H9 (cell line): ENCODE measurements around the gene RAPGEF3. TPM values are rescaled to one million over a fixed set of nuclear protein-coding genes. Genes with fewer than 3 reads are reported as not detected.

Experiments
- DNase-seq: peaks from one replicate; pipeline ENCODE4 v3.0.0-alpha.2; 2017
- H2AFZ ChIP-seq: one replicate; pipeline ENCODE4 v1.6.1; 2013; ENCODE audit warnings: mild to moderate bottlenecking, low read length, control low read depth, moderate library complexity
- H2AK5ac ChIP-seq: 2 replicates; pipeline ENCODE4 v1.6.1; 2013; ENCODE audit warnings: low read length, control low read depth, mixed read lengths; ENCODE audit not compliant: insufficient read length
- H2BK120ac ChIP-seq: one replicate; pipeline ENCODE4 v1.6.1; 2013; ENCODE audit warnings: low read depth, mild to moderate bottlenecking, low read length, control low read depth, inconsistent platforms; ENCODE audit not compliant: poor library complexity, severe bottlenecking
- H2BK12ac ChIP-seq: 2 replicates; pipeline ENCODE4 v1.6.1; 2013; ENCODE audit warnings: low read length, control low read depth, mixed read lengths, low read depth; ENCODE audit not compliant: insufficient read length
- H2BK15ac ChIP-seq: 2 replicates; pipeline ENCODE4 v1.6.1; 2013; ENCODE audit warnings: low read depth, low read length, control low read depth
- H2BK20ac ChIP-seq: one replicate; pipeline ENCODE4 v1.6.1; 2013; ENCODE audit warnings: low read depth, mild to moderate bottlenecking, low read length, control low read depth, inconsistent platforms; ENCODE audit not compliant: poor library complexity, severe bottlenecking
- H2BK5ac ChIP-seq: 2 replicates; pipeline ENCODE4 v1.6.1; 2013; ENCODE audit warnings: low read length, control low read depth, mixed read lengths; ENCODE audit not compliant: insufficient read length
- H3K14ac ChIP-seq: 2 replicates; pipeline ENCODE4 v1.6.1; 2013; ENCODE audit warnings: low read length, control low read depth; ENCODE audit not compliant: insufficient read depth
- H3K18ac ChIP-seq: 2 replicates; pipeline ENCODE4 v1.6.1; 2013; ENCODE audit warnings: low read depth, mild to moderate bottlenecking, mixed read lengths, low read length, control low read depth; ENCODE audit not compliant: insufficient read length
- H3K23ac ChIP-seq: 2 replicates; pipeline ENCODE4 v1.6.1; 2013; ENCODE audit warnings: low read length, control low read depth, mixed read lengths, low read depth; ENCODE audit not compliant: insufficient read length
- H3K23me2 ChIP-seq: 2 replicates; pipeline ENCODE4 v1.6.1; 2013; ENCODE audit warnings: low read depth, mild to moderate bottlenecking, mixed read lengths, low read length, control low read depth; ENCODE audit not compliant: insufficient read length, poor library complexity, severe bottlenecking
- H3K27ac ChIP-seq: 2 replicates; pipeline ENCODE4 v1.5.1; 2013; ENCODE audit warnings: low read length, control low read depth, mixed read lengths, low read depth; ENCODE audit not compliant: insufficient read length
- H3K27me3 ChIP-seq: 2 replicates; pipeline ENCODE4 v1.6.1; 2013; ENCODE audit warnings: low read length, control low read depth, inconsistent platforms; ENCODE audit not compliant: insufficient read depth
- H3K4ac ChIP-seq: 2 replicates; pipeline ENCODE4 v1.6.1; 2013; ENCODE audit warnings: low read depth, mild to moderate bottlenecking, control low read depth, inconsistent platforms, low read length, moderate library complexity
- H3K4me1 ChIP-seq: 2 replicates; pipeline ENCODE4 v1.6.1; 2013; ENCODE audit warnings: low read length, control low read depth, inconsistent platforms; ENCODE audit not compliant: insufficient read depth
- H3K4me2 ChIP-seq: 2 replicates; pipeline ENCODE4 v1.6.1; 2013; ENCODE audit warnings: low read length, control low read depth, mixed read lengths; ENCODE audit not compliant: insufficient read length, insufficient read depth
- H3K56ac ChIP-seq: 2 replicates; pipeline ENCODE4 v1.6.1; 2013; ENCODE audit warnings: low read depth, mild to moderate bottlenecking, mixed read lengths, low read length, control low read depth; ENCODE audit not compliant: insufficient read length
- H3K79me1 ChIP-seq: 2 replicates; pipeline ENCODE4 v1.6.1; 2013; ENCODE audit warnings: low read depth, mild to moderate bottlenecking, moderate library complexity, low read length, control low read depth, inconsistent platforms; ENCODE audit not compliant: insufficient read depth, poor library complexity, severe bottlenecking
- H3K79me2 ChIP-seq: 2 replicates; pipeline ENCODE4 v1.6.1; 2013; ENCODE audit warnings: low read length, control low read depth, inconsistent platforms; ENCODE audit not compliant: insufficient read depth
- H3K9ac ChIP-seq: 2 replicates; pipeline ENCODE4 v1.6.1; 2013; ENCODE audit warnings: low read length, control low read depth, mixed read lengths; ENCODE audit not compliant: insufficient read length; ENCODE audit errors: extremely low read depth
- H3K9me3 ChIP-seq: one replicate; pipeline ENCODE4 v1.6.1; 2013; ENCODE audit warnings: low read depth, low read length, inconsistent platforms; ENCODE audit not compliant: control insufficient read depth
- H3T11ph ChIP-seq: one replicate; pipeline ENCODE4 v1.6.1; 2013; ENCODE audit warnings: mild to moderate bottlenecking, low read length, control low read depth, inconsistent platforms
- H4K20me1 ChIP-seq: one replicate; pipeline ENCODE4 v1.6.1; 2013; ENCODE audit not compliant: control insufficient read depth, insufficient read length, insufficient read depth
- H4K5ac ChIP-seq: 2 replicates; pipeline ENCODE4 v1.6.1; 2013; ENCODE audit warnings: low read depth, mild to moderate bottlenecking, mixed read lengths, low read length, control low read depth; ENCODE audit not compliant: insufficient read length
- H4K8ac ChIP-seq: replicated peaks from 2 replicates; pipeline ENCODE4 v1.6.1; 2013; ENCODE audit warnings: low read length, control low read depth, mixed read lengths, low read depth; ENCODE audit not compliant: insufficient read length
- H4K91ac ChIP-seq: 2 replicates; pipeline ENCODE4 v1.6.1; 2013; ENCODE audit warnings: low read depth, mild to moderate bottlenecking, moderate library complexity, mixed read lengths, low read length, control low read depth; ENCODE audit not compliant: insufficient read length
- H3K27ac Mint-ChIP-seq, 3 experiments: 2 replicates in 2 of 3; 3 replicates in 1 of 3; pipeline ENCODE4 v1.8.0; 2020 to 2021; ENCODE audit warnings: mixed read lengths in 3 of 3, mild to moderate bottlenecking in 1 of 3, moderate library complexity in 1 of 3
- H3K27me3 Mint-ChIP-seq: 2 replicates; pipeline ENCODE4 v1.8.0; 2021; ENCODE audit warnings: low read depth, mild to moderate bottlenecking, moderate library complexity, mixed read lengths
- H3K36me3 Mint-ChIP-seq, 3 experiments: 2 replicates in 2 of 3; 3 replicates in 1 of 3; pipeline ENCODE4 v1.8.0; 2020 to 2021; ENCODE audit warnings: low read depth in 3 of 3, mixed read lengths in 3 of 3; ENCODE audit not compliant: insufficient read depth in 1 of 3
- H3K4me1 Mint-ChIP-seq, 2 experiments: 2 replicates each; pipeline ENCODE4 v1.8.0; 2020; ENCODE audit warnings: mixed read lengths in 2 of 2
- H3K4me3 Mint-ChIP-seq, 2 experiments: 2 replicates in 1 of 2; 3 replicates in 1 of 2; pipeline ENCODE4 v1.8.0; 2020 to 2021; ENCODE audit warnings: mild to moderate bottlenecking in 2 of 2, mixed read lengths in 2 of 2, moderate library complexity in 1 of 2
- H3K9me3 Mint-ChIP-seq, 2 experiments: 2 replicates in 1 of 2; 3 replicates in 1 of 2; pipeline ENCODE4 v1.8.0; 2020; ENCODE audit warnings: mild to moderate bottlenecking in 2 of 2, mixed read lengths in 2 of 2, moderate library complexity in 1 of 2
- WGBS: extraction: QIAGEN DNeasy Blood & Tissue Kit; methylation state at CpG from one replicate; pipeline ENCODE4 v1.1.7; 2013; ENCODE audit warnings: missing lambda C conversion rate, low lambda C conversion rate, mixed read lengths; ENCODE audit not compliant: insufficient read length; ENCODE audit errors: extremely low coverage; 5-methylcytosine and 5-hydroxymethylcytosine counted together
- total RNA-seq: library from RNA; stranded (reverse); gene quantifications from 2 replicates; pipeline ENCODE4 v1.2.1, GENCODE V29; 2021
- TF ChIP-seq, protein P1 (sequence below): fragments of 200-600 bp; sonication (generic); conservative IDR thresholded peaks from 3 replicates; pipeline ENCODE4 v1.8.0; 2021; ENCODE audit warnings: antibody characterized with exemption, mild to moderate bottlenecking

The RAPGEF3 gene
- total RNA-seq, 1 experiment from 2014 or later = 7.4 TPM

DNA sequence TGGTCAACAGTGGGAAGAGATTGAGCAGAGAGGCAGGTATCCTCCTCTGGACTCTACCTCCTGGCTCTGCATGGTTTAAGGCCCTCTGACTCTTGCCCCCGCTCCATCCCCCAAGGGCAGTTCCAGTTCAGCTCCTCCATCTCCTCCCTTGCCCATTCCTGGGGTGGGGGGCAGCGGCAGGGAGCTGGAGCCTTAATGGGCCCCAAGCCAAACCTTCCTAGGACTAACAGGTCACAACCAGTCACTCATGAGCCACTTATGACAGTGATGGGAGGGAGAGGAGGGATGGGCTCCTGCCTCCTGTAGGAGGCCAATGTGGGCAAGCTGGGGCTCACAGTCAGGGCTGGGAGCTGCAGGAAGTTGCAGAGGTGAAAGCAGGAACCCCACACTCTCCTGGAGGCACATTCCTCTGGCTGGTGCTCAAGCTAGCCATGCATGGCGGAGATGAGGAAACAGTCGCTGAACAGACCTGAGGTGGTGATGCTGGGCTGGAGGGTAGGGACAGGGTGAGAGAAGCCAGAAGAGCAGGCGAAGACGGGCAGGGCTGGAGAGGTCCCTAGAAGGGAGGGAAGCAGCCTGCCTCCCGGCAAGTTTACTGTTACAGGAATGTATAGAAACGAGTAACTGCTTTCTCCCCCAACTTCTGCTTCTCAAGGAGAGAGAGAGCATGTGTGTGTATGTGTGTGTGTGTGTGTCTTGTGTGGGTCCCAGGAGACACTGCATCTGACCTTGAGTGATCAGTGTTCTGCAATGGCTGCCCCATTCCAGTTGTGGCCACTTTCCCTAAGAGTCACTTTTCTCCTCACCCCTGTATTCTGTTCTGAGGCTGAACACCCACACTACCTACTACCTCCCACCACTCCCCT lies 5.0 kb upstream of the RAPGEF3 start:
- no peaks in the 10 kb centered on the region for H3K9me3 ChIP-seq
- H2BK12ac ChIP-seq = no peak overlapping the region
- peaks cover 3% of the 10 kb centered on the region for H3K23me2 ChIP-seq
- Mint-ChIP-seq H3K27me3 (no peaks in the 10 kb centered on the region; the same call in 1 of the 2 replicates), H3K27ac (peak overlapping the region in 2 of 3 experiments; percentile 57 to 71; a peak in 2 of 7 replicates), H3K4me3 (no peak overlapping the region), H3K4me1 (peaks cover 13% of the 10 kb centered on the region in 2 experiments), H3K9me3 (no peaks in the 10 kb centered on the region), H3K36me3 (no peaks in the 10 kb centered on the region; a peak in 1 of 7 replicates)
- no peaks in the 10 kb centered on the region for H3K79me1 ChIP-seq
- no CpG with 5 or more reads among the region's 8 CpGs for WGBS
- no peak overlapping the region for H3K4me2 ChIP-seq
- no peak for DNase-seq
- H2BK20ac ChIP-seq = no peak overlapping the region
- no peak overlapping the region for H4K8ac ChIP-seq
- H2BK15ac ChIP-seq = no peak overlapping the region
- no peak overlapping the region for H4K91ac ChIP-seq
- H3K14ac ChIP-seq = no peak overlapping the region
- H3K18ac ChIP-seq = no peak overlapping the region
- TF ChIP-seq, protein P1, sequence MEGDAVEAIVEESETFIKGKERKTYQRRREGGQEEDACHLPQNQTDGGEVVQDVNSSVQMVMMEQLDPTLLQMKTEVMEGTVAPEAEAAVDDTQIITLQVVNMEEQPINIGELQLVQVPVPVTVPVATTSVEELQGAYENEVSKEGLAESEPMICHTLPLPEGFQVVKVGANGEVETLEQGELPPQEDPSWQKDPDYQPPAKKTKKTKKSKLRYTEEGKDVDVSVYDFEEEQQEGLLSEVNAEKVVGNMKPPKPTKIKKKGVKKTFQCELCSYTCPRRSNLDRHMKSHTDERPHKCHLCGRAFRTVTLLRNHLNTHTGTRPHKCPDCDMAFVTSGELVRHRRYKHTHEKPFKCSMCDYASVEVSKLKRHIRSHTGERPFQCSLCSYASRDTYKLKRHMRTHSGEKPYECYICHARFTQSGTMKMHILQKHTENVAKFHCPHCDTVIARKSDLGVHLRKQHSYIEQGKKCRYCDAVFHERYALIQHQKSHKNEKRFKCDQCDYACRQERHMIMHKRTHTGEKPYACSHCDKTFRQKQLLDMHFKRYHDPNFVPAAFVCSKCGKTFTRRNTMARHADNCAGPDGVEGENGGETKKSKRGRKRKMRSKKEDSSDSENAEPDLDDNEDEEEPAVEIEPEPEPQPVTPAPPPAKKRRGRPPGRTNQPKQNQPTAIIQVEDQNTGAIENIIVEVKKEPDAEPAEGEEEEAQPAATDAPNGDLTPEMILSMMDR = no peak
- no peak overlapping the region for H3K4ac ChIP-seq
- no peak overlapping the region for H2AFZ ChIP-seq
- no peak overlapping the region for H3T11ph ChIP-seq
- H3K9ac ChIP-seq = no peak overlapping the region
- no peak overlapping the region for H2BK5ac ChIP-seq
- no peak overlapping the region for H3K23ac ChIP-seq
- H2AK5ac ChIP-seq = no peak overlapping the region
- no peak overlapping the region for H3K27ac ChIP-seq
- H3K79me2 ChIP-seq = no peaks in the 10 kb centered on the region
- H3K27me3 ChIP-seq = no peaks in the 10 kb centered on the region
- peaks cover 3% of the 10 kb centered on the region for H4K20me1 ChIP-seq
- peaks cover 4% of the 10 kb centered on the region for H3K4me1 ChIP-seq
- H2BK120ac ChIP-seq = no peak overlapping the region
- no peak overlapping the region for H3K56ac ChIP-seq
- H4K5ac ChIP-seq = no peak overlapping the region
